Measurements from ENCODE around the gene VRK1.

Gene VRK1

DNA sequence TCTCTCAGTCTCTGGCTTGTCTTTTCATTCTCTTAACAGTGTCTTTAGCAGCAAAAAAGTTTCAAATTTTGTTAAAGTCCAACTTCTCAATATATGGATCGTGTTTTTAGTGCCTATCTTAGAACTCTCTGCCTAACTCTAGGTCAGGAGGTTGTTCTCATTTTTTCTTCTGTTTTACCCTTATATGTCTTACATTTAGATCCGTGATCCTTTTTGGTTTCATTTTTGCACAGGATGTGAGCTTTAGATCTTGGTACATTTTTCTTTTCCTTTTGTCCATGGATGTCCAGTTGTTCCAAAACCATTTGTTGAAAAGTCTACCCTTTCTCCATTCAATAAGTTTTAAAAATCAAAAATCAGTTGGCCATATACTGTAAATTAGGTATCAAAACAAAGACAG, 6.8 kb downstream of the VRK1 start:
- H3K4me3 ChIP-seq (replicated peaks; ENCODE audit: low read depth, low read length) = 0 out of 2 replicates have a peak overlapping the region, but pooled peaks have one; percentile 9
- no peak for DNase-seq (ENCODE audit: extremely low read depth, insufficient read length)
- H3K36me3 ChIP-seq (ENCODE audit: control insufficient read depth, insufficient read depth, low read length) = no peaks in the 10 kb centered on the region
- H3K27me3 ChIP-seq (replicated peaks; ENCODE audit: control insufficient read depth, insufficient read depth, low read length) = no peaks in the 10 kb centered on the region
- no peak for TF ChIP-seq CTCF (IDR thresholded peaks at IDR 0.05; ENCODE audit: insufficient read depth, low read length, poor library complexity, severe bottlenecking)

DNA sequence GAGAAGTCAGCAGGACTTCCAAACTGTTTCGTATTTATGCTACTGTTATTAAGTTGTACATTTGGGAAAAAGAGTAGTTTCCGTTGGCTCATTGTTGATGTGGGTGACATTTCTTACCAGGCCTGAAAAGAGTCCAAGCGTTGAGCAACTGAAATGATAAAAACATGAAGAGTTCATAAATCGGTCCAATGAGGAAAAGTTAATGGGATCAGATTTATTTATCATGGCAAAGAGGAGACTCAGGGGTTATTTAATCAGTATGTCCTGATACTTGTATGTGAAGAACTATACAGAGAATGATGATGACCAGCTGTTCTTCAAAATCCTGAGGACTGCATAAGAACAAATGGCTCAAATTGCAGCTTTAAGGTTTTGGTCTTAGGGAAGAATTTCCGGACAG, 7.7 kb downstream of the VRK1 start:
- no peak for TF ChIP-seq CTCF (IDR thresholded peaks at IDR 0.05; ENCODE audit: insufficient read depth, low read length, poor library complexity, severe bottlenecking)
- no peak for DNase-seq (ENCODE audit: extremely low read depth, insufficient read length)
- Histone ChIP-seq H3K4me3 (replicated peaks; ENCODE audit: low read depth, low read length) (no peak overlapping the region), H3K27me3 (replicated peaks; ENCODE audit: control insufficient read depth, insufficient read depth, low read length) (no peaks in the 10 kb centered on the region), H3K36me3 (ENCODE audit: control insufficient read depth, insufficient read depth, low read length) (no peaks in the 10 kb centered on the region)

GRCh38 chr14:96805956-96806355, 8.8 kb downstream of the VRK1 start:
- DNase-seq (ENCODE audit: extremely low read depth, insufficient read length) = no peak
- Histone ChIP-seq H3K27me3 (replicated peaks; ENCODE audit: control insufficient read depth, insufficient read depth, low read length) (no peaks in the 10 kb centered on the region), H3K36me3 (ENCODE audit: control insufficient read depth, insufficient read depth, low read length) (no peaks in the 10 kb centered on the region), H3K4me3 (replicated peaks; ENCODE audit: low read depth, low read length) (no peak overlapping the region)
- TF ChIP-seq CTCF (IDR thresholded peaks at IDR 0.05; ENCODE audit: insufficient read depth, low read length, poor library complexity, severe bottlenecking) = no peak

GRCh38 chr14:96806836-96807235, 9.7 kb downstream of the VRK1 start:
- H3K4me3 ChIP-seq (replicated peaks; ENCODE audit: low read depth, low read length) = no peak overlapping the region
- TF ChIP-seq CTCF (IDR thresholded peaks at IDR 0.05; ENCODE audit: insufficient read depth, low read length, poor library complexity, severe bottlenecking) = no peak
- H3K36me3 ChIP-seq (ENCODE audit: control insufficient read depth, insufficient read depth, low read length) = no peaks in the 10 kb centered on the region
- no peak for DNase-seq (ENCODE audit: extremely low read depth, insufficient read length)
- no peaks in the 10 kb centered on the region for H3K27me3 ChIP-seq (replicated peaks; ENCODE audit: control insufficient read depth, insufficient read depth, low read length)

- no peak for TF ChIP-seq CTCF (IDR thresholded peaks at IDR 0.05; ENCODE audit: insufficient read depth, low read length, poor library complexity, severe bottlenecking)
- Histone ChIP-seq H3K4me3 (replicated peaks; ENCODE audit: low read depth, low read length) (no peak overlapping the region), H3K27me3 (replicated peaks; ENCODE audit: control insufficient read depth, insufficient read depth, low read length) (no peaks in the 10 kb centered on the region), H3K36me3 (ENCODE audit: control insufficient read depth, insufficient read depth, low read length) (no peaks in the 10 kb centered on the region)
- no peak for DNase-seq (ENCODE audit: extremely low read depth, insufficient read length)
Observed at GRCh38 chr14:96808619-96809406, 11.6 kb downstream of the VRK1 start.
